NK-92 (cell line): ENCODE data around the gene MARK1.
"Not testable (repeated sequence)": the region's sequence is repeated elsewhere in the genome, so short reads cannot be mapped to it uniquely, and the experiment has no call there.

Experiments
- DNase-seq: peaks from one replicate; lab custom pipeline; 2025; ENCODE audit not compliant: unreplicated experiment; lab: John Stamatoyannopoulos, UW

Gene MARK1

GRCh38 chr1:220605651-220606050 is 77.7 kb downstream of the MARK1 start:
- not testable (repeated sequence) for DNase-seq

- not testable (repeated sequence) for DNase-seq
Observed at GRCh38 chr1:220611100-220611499, 83.2 kb downstream of the MARK1 start.

- no peak for DNase-seq
Observed at GRCh38 chr1:220616836-220617235, 88.9 kb downstream of the MARK1 start.

- no peak for DNase-seq
Observed at GRCh38 chr1:220628431-220628830, 100.5 kb downstream of the MARK1 start.

- no peak for DNase-seq
Observed at GRCh38 chr1:220631238-220631815, 103.4 kb downstream of the MARK1 start.

GRCh38 chr1:220637759-220638158 is 109.8 kb downstream of the MARK1 start:
- DNase-seq, result no peak

GRCh38 chr1:220642285-220642684 is 114.3 kb downstream of the MARK1 start:
- DNase-seq, result no peak

GRCh38 chr1:220652995-220653394 is 125.1 kb downstream of the MARK1 start:
- no peak for DNase-seq

GRCh38 chr1:220655509-220655908 is 127.6 kb downstream of the MARK1 start:
- DNase-seq, result no peak

- no peak for DNase-seq
Observed at GRCh38 chr1:220655961-220656740, 128.2 kb downstream of the MARK1 start.

GRCh38 chr1:220666349-220666748 is 138.4 kb downstream of the MARK1 start:
- no peak for DNase-seq

GRCh38 chr1:220669005-220669404 is 141.1 kb downstream of the MARK1 start:
- no peak for DNase-seq

GRCh38 chr1:220670365-220670764 is 142.4 kb downstream of the MARK1 start:
- no peak for DNase-seq

- DNase-seq, result no peak
Observed at GRCh38 chr1:220673921-220674320, 146.0 kb downstream of the MARK1 start.

GRCh38 chr1:220677251-220677650 is 149.3 kb downstream of the MARK1 start:
- no peak for DNase-seq

GRCh38 chr1:220680085-220680687 is 152.2 kb downstream of the MARK1 start:
- DNase-seq, result no peak

- DNase-seq, result no peak
Observed at GRCh38 chr1:220681220-220681880, 153.4 kb downstream of the MARK1 start.

- no peak for DNase-seq
Observed at GRCh38 chr1:220682901-220683576, 155.1 kb downstream of the MARK1 start.

- not testable (repeated sequence) for DNase-seq
Observed at GRCh38 chr1:220683716-220684115, 155.8 kb downstream of the MARK1 start.

GRCh38 chr1:220684890-220685289 is 157.0 kb downstream of the MARK1 start:
- no peak for DNase-seq

- DNase-seq, result no peak
Observed at GRCh38 chr1:220685879-220686278, 157.9 kb downstream of the MARK1 start.
